Measurements from ENCODE around the gene C17orf58. TPM values are rescaled to one million over a fixed set of nuclear protein-coding genes. Genes with fewer than 3 reads are reported as not detected.
A peak's percentile ranks its signal among the peaks of the same experiment; 100 is the strongest.
"Not testable (repeated sequence)": the region's sequence is repeated elsewhere in the genome, so short reads cannot be mapped to it uniquely, and the experiment has no call there.

The C17orf58 gene
- total and polyA plus RNA-seq, 2 experiments from 2014 or later, result 30.9 to 35.8 TPM

- peaks cover 2% of the 10 kb centered on the region; the same call in 1 of the 2 replicates for H3F3A ChIP-seq (replicated peaks; ENCODE audit: low read depth)
- Mint-ChIP-seq H3K36me3 (ENCODE audit: low read depth) (no peaks in the 10 kb centered on the region), H3K9me3 (peaks cover 5% of the 10 kb centered on the region; the same call in 2 of the 3 replicates), H3K27me3 (ENCODE audit: insufficient read depth, low read depth, poor library complexity) (peaks cover 30% of the 10 kb centered on the region), H3K4me3 (peak overlapping the region; percentile 79; the same call in 2 of the 3 replicates), H3K4me1 (0 out of 3 replicates have a peak, but pooled peaks cover 4% of the 10 kb centered on the region), H3K27ac (no peak overlapping the region)
- peak overlapping the region; percentile 32; the same call in 1 of the 2 replicates for H3K4me3 ChIP-seq
- no peaks in the 10 kb centered on the region for H3K79me2 ChIP-seq (replicated peaks; ENCODE audit: insufficient read depth)
- H3K36me3 ChIP-seq (ENCODE audit: insufficient read depth), result no peaks in the 10 kb centered on the region
- TF ChIP-seq EZH2phosphoT487 (IDR thresholded peaks at IDR 0.05; ENCODE audit: unreplicated experiment) (no peak), ZNF331 (CRISPR knock-in tag; IDR thresholded peaks at IDR 0.05; ENCODE audit: low read depth) (no peak), STAT1 (IDR thresholded peaks at IDR 0.05; ENCODE audit: unreplicated experiment) (no peak), ZNF462 (CRISPR knock-in tag; IDR thresholded peaks at IDR 0.05) (no peak), ZNF114 (CRISPR knock-in tag; IDR thresholded peaks at IDR 0.05) (no peak), NANOG (IDR thresholded peaks at IDR 0.05; ENCODE audit: borderline replicate concordance) (no peak), EZH2 (IDR thresholded peaks at IDR 0.05; ENCODE audit: low read depth, unreplicated experiment) (no peak)
- TF ChIP-seq, protein P1, sequence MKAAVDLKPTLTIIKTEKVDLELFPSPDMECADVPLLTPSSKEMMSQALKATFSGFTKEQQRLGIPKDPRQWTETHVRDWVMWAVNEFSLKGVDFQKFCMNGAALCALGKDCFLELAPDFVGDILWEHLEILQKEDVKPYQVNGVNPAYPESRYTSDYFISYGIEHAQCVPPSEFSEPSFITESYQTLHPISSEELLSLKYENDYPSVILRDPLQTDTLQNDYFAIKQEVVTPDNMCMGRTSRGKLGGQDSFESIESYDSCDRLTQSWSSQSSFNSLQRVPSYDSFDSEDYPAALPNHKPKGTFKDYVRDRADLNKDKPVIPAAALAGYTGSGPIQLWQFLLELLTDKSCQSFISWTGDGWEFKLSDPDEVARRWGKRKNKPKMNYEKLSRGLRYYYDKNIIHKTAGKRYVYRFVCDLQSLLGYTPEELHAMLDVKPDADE (IDR thresholded peaks at IDR 0.05), result no peak
- TF ChIP-seq, protein P2, sequence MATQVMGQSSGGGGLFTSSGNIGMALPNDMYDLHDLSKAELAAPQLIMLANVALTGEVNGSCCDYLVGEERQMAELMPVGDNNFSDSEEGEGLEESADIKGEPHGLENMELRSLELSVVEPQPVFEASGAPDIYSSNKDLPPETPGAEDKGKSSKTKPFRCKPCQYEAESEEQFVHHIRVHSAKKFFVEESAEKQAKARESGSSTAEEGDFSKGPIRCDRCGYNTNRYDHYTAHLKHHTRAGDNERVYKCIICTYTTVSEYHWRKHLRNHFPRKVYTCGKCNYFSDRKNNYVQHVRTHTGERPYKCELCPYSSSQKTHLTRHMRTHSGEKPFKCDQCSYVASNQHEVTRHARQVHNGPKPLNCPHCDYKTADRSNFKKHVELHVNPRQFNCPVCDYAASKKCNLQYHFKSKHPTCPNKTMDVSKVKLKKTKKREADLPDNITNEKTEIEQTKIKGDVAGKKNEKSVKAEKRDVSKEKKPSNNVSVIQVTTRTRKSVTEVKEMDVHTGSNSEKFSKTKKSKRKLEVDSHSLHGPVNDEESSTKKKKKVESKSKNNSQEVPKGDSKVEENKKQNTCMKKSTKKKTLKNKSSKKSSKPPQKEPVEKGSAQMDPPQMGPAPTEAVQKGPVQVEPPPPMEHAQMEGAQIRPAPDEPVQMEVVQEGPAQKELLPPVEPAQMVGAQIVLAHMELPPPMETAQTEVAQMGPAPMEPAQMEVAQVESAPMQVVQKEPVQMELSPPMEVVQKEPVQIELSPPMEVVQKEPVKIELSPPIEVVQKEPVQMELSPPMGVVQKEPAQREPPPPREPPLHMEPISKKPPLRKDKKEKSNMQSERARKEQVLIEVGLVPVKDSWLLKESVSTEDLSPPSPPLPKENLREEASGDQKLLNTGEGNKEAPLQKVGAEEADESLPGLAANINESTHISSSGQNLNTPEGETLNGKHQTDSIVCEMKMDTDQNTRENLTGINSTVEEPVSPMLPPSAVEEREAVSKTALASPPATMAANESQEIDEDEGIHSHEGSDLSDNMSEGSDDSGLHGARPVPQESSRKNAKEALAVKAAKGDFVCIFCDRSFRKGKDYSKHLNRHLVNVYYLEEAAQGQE (IDR thresholded peaks at IDR 0.05; ENCODE audit: unreplicated experiment), result no peak
- H4K20me1 ChIP-seq (replicated peaks; ENCODE audit: insufficient read depth), result no peaks in the 10 kb centered on the region
- H3K9me2 ChIP-seq (ENCODE audit: insufficient read depth), result no peaks in the 10 kb centered on the region
- DNase-seq (ENCODE audit: low spot score) (no peak), ATAC-seq (no peak)
- H3K4me2 ChIP-seq, result 0 out of 2 replicates have a peak overlapping the region, but pooled peaks have one; percentile 37
- no peak overlapping the region for H2AFZ ChIP-seq
- no peaks in the 10 kb centered on the region for H3K27me3 ChIP-seq (ENCODE audit: insufficient read depth)
- H3K27ac ChIP-seq (ENCODE audit: low read depth), result no peak overlapping the region
- peaks cover 6% of the 10 kb centered on the region for H3K4me1 ChIP-seq (ENCODE audit: insufficient read depth)
Observed at GRCh38 chr17:68019336-68019674, 23.0 kb upstream of the C17orf58 start.

DNA sequence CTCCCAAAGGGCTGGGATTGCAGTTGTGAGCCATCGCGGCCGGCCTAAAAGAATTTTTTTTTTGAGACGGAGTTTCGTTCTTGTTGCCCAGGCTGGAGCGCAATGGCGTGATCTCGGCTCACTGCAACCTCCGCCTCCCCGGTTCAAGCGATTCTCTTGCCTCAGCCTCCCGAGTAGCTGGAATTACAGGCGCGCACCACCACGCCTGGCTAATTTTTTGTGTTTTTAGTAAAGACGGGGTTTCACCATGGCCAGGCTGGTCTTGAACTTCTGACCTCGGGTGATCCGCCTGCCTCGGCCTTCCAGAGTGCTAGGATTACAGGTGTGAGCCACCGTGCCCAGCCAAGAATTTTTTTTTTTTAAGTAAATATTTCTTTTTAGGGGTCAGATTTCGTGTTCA, 22.2 kb upstream of the C17orf58 start:
- not testable (repeated sequence) for H3K27ac Mint-ChIP-seq; DNase-seq (ENCODE audit: low spot score); H3K27me3 ChIP-seq (ENCODE audit: insufficient read depth); H3K9me2 ChIP-seq (ENCODE audit: insufficient read depth); H3K4me3 ChIP-seq; H4K20me1 ChIP-seq (replicated peaks; ENCODE audit: insufficient read depth); H2AFZ ChIP-seq; H3F3A ChIP-seq (replicated peaks; ENCODE audit: low read depth); H3K36me3 Mint-ChIP-seq (ENCODE audit: low read depth); H3K79me2 ChIP-seq (replicated peaks; ENCODE audit: insufficient read depth); H3K4me1 Mint-ChIP-seq; H3K4me2 ChIP-seq; H3K4me3 Mint-ChIP-seq; H3K36me3 ChIP-seq (ENCODE audit: insufficient read depth); H3K27ac ChIP-seq (ENCODE audit: low read depth); H3K9me3 Mint-ChIP-seq; H3K4me1 ChIP-seq (ENCODE audit: insufficient read depth); ATAC-seq
- peaks cover 30% of the 10 kb centered on the region for H3K27me3 Mint-ChIP-seq (ENCODE audit: insufficient read depth, low read depth, poor library complexity)
